ENCODE results near the gene TAS2R3.

Gene TAS2R3

DNA sequence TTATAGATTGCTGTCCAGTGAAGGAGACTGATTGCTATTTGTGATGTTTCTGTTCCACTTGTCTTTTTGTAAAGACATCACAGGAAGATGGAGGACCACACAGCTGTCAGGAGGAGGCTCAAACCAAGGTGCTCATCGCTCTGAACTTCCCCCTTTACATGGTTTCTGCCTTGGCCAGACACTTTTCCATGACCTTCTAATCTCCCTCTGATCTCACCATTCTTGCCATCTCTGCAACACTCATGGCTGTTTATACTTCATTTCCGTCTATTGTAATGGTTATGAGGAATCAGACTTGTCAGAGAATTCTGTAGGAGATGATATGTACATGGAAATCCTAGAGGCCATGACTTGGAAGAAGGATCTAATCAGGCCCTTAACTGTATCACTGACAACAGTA is 24.4 kb downstream of the TAS2R3 start:
- no peak for DNase-seq

DNA sequence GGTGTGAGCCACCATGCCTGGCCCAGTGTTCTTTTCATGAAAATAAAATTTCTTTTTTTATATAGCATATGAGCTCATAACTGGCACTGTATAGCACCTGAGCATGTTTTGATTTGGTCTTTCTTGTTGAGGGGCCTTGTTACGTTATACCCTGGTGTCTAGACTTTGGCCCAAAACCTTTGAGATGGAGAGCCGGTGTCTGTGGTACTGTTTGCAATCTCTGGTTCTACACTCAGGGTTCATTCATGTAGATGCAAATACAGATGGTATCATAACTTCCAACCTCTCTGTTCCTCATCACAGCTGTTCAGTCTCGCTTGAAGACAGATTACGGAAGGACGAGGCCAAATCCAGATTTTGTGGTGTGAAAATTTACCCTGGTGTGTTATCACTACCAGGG is 26.0 kb downstream of the TAS2R3 start, which contains the start of gene TAS2R5:
Gene TAS2R5 (plus strand): TSS at position 301 of the 400 bp plus-strand sequence. CDS start 145 bp downstream, outside the sequence.
- DNase-seq, result no peak

DNA sequence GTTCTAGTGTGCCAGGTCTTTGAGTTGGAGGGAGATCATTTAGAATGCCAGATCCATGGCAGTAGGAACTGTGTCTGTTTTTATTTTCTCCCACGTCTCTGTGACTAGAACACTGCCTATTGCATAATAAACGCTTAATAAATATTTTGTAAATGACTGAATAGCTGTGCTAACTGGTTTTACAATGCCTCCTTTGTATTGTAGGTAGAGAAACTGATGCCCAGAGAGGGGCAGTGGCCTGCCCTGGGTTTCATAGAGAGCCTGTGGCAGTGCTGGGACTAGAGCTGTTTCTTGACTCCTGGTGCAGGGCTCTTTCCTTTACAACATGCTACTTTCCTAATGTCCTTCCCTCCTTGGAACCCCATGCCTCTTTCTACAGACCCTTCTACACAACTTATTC is 28.6 kb downstream of the TAS2R3 start:
- no peak for DNase-seq
